ENCODE results near the gene MYH6.
A peak's percentile ranks its signal among the peaks of the same experiment; 100 is the strongest.
"Not testable (repeated sequence)": the region's sequence is repeated elsewhere in the genome, so short reads cannot be mapped to it uniquely, and the experiment has no call there.

MYH6 gene

DNA sequence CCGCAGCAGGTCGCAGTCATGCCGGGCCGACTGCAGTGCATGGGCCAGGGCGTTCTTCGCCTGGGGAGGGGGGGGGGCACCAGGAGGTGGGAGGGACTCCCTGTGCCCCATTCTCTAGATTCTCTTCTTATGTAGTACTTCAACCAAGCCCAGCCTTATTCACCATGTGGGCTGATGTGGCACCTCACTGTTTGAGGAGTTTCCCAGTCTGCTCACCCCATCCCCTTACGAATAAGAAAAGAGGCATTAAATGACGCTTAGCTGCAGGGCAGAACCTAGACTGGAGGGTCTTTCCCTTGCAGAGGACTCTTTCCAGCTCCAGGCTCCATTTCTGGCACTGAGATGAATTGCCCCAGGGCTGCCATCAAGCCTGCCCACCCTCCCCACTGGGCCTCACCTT lies 19.1 kb downstream of the MYH6 start:
- Histone ChIP-seq H3K4me3 (ENCODE audit: severe bottlenecking) (no peak overlapping the region), H3K27me3 (ENCODE audit: insufficient read depth, poor library complexity, severe bottlenecking) (no peaks in the 10 kb centered on the region), H3K36me3 (ENCODE audit: low read depth) (no peaks in the 10 kb centered on the region), H3K4me1 (ENCODE audit: insufficient read depth, poor library complexity, severe bottlenecking) (no peaks in the 10 kb centered on the region), H3K27ac (ENCODE audit: poor library complexity, severe bottlenecking) (no peak overlapping the region), H3K9me3 (ENCODE audit: severe bottlenecking) (no peaks in the 10 kb centered on the region)
- TF ChIP-seq, protein P1, sequence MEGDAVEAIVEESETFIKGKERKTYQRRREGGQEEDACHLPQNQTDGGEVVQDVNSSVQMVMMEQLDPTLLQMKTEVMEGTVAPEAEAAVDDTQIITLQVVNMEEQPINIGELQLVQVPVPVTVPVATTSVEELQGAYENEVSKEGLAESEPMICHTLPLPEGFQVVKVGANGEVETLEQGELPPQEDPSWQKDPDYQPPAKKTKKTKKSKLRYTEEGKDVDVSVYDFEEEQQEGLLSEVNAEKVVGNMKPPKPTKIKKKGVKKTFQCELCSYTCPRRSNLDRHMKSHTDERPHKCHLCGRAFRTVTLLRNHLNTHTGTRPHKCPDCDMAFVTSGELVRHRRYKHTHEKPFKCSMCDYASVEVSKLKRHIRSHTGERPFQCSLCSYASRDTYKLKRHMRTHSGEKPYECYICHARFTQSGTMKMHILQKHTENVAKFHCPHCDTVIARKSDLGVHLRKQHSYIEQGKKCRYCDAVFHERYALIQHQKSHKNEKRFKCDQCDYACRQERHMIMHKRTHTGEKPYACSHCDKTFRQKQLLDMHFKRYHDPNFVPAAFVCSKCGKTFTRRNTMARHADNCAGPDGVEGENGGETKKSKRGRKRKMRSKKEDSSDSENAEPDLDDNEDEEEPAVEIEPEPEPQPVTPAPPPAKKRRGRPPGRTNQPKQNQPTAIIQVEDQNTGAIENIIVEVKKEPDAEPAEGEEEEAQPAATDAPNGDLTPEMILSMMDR (IDR thresholded peaks at IDR 0.05; ENCODE audit: poor library complexity, severe bottlenecking), result no peak
- DNase-seq (ENCODE audit: low spot score), result no peak
- no peak for ATAC-seq (ENCODE audit: low read depth)

GRCh38 chr14:23387916-23388882 lies 19.9 kb downstream of the MYH6 start:
- Histone ChIP-seq H3K27ac (ENCODE audit: poor library complexity, severe bottlenecking) (no peak overlapping the region), H3K9me3 (ENCODE audit: severe bottlenecking) (no peaks in the 10 kb centered on the region), H3K4me1 (ENCODE audit: insufficient read depth, poor library complexity, severe bottlenecking) (no peaks in the 10 kb centered on the region), H3K4me3 (ENCODE audit: severe bottlenecking) (no peak overlapping the region), H3K27me3 (ENCODE audit: insufficient read depth, poor library complexity, severe bottlenecking) (no peaks in the 10 kb centered on the region), H3K36me3 (ENCODE audit: low read depth) (no peaks in the 10 kb centered on the region)
- no peak for ATAC-seq (ENCODE audit: low read depth)
- no peak for DNase-seq (ENCODE audit: low spot score)
- TF ChIP-seq, protein P1 (IDR thresholded peaks at IDR 0.05; ENCODE audit: poor library complexity, severe bottlenecking), result no peak

DNA sequence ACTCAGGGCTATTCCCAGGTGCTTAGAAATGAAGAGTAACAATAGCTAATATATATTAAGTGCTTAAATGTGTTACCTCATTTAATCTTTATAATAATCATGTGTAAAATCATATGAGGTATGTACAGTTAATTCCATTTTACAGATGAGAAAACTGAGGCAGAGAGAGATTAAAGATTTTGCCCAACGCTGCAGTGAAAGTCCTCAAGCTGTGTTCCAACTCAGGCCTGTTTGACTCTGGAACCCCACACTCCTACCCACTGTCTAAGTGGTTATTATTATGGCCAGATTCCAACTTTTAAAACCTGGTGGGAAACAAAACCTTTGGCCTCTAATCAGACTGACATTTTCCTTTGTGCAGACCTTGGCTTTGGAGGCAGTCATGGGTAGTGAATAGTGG lies 21.1 kb downstream of the MYH6 start:
- no peaks in the 10 kb centered on the region for H3K36me3 ChIP-seq (ENCODE audit: low read depth)
- no peaks in the 10 kb centered on the region for H3K4me1 ChIP-seq (ENCODE audit: insufficient read depth, poor library complexity, severe bottlenecking)
- no peak for DNase-seq (ENCODE audit: low spot score)
- H3K27me3 ChIP-seq (ENCODE audit: insufficient read depth, poor library complexity, severe bottlenecking), result no peaks in the 10 kb centered on the region
- H3K4me3 ChIP-seq (ENCODE audit: severe bottlenecking), result no peak overlapping the region
- no peak for ATAC-seq (ENCODE audit: low read depth)
- no peak overlapping the region for H3K27ac ChIP-seq (ENCODE audit: poor library complexity, severe bottlenecking)
- H3K9me3 ChIP-seq (ENCODE audit: severe bottlenecking), result no peaks in the 10 kb centered on the region
- TF ChIP-seq, protein P1 (IDR thresholded peaks at IDR 0.05; ENCODE audit: poor library complexity, severe bottlenecking), result no peak

DNA sequence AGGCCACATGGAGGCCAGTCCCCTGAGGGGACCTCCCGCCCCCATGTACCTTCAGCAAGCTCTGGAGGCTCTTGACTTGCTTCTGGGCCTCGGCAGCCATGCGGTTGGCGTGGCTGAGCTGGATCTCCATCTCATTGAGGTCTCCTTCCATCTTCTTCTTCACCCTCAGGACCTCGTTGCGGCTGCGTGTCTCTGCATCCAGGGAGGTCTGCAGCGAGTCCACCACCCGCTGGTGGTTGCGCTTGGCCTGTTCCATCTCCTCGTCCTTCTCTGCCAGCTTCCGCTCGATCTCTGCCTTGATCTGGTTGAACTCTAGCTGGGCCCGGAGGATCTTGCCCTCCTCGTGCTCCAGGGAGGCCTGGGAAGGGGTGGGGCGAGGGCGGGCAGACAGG lies 21.8 kb downstream of the MYH6 start:
- H3K27me3 ChIP-seq (ENCODE audit: insufficient read depth, poor library complexity, severe bottlenecking); H3K27ac ChIP-seq (ENCODE audit: poor library complexity, severe bottlenecking); ATAC-seq (ENCODE audit: low read depth); H3K4me3 ChIP-seq (ENCODE audit: severe bottlenecking); H3K4me1 ChIP-seq (ENCODE audit: insufficient read depth, poor library complexity, severe bottlenecking); H3K9me3 ChIP-seq (ENCODE audit: severe bottlenecking); H3K36me3 ChIP-seq (ENCODE audit: low read depth): not testable (repeated sequence)
- peak; percentile 56 for DNase-seq (ENCODE audit: low spot score)

- Histone ChIP-seq H3K4me1 (ENCODE audit: insufficient read depth, poor library complexity, severe bottlenecking) (no peaks in the 10 kb centered on the region), H3K9me3 (ENCODE audit: severe bottlenecking) (no peaks in the 10 kb centered on the region), H3K27me3 (ENCODE audit: insufficient read depth, poor library complexity, severe bottlenecking) (no peaks in the 10 kb centered on the region), H3K36me3 (ENCODE audit: low read depth) (no peaks in the 10 kb centered on the region), H3K27ac (ENCODE audit: poor library complexity, severe bottlenecking) (no peak overlapping the region), H3K4me3 (ENCODE audit: severe bottlenecking) (no peak overlapping the region)
- ATAC-seq (ENCODE audit: low read depth) (no peak), DNase-seq (ENCODE audit: low spot score) (peak; percentile 58)
- TF ChIP-seq, protein P1 (IDR thresholded peaks at IDR 0.05; ENCODE audit: poor library complexity, severe bottlenecking), result no peak
Measured at GRCh38 chr14:23385642-23386265, 22.3 kb downstream of the MYH6 start.

Data from RWPE2 (cell line).